HG03565 (cell line): ENCODE data around the gene GFRA1.

Experiments used
- ATAC-seq: cut with Tn5 transposase; IDR thresholded peaks from one replicate; pipeline ENCODE4 v1.9.1; 2021; ENCODE audit warnings: mild to moderate bottlenecking, moderate library complexity; ENCODE audit not compliant: unreplicated experiment

GFRA1 gene, protein sequence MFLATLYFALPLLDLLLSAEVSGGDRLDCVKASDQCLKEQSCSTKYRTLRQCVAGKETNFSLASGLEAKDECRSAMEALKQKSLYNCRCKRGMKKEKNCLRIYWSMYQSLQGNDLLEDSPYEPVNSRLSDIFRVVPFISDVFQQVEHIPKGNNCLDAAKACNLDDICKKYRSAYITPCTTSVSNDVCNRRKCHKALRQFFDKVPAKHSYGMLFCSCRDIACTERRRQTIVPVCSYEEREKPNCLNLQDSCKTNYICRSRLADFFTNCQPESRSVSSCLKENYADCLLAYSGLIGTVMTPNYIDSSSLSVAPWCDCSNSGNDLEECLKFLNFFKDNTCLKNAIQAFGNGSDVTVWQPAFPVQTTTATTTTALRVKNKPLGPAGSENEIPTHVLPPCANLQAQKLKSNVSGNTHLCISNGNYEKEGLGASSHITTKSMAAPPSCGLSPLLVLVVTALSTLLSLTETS

DNA sequence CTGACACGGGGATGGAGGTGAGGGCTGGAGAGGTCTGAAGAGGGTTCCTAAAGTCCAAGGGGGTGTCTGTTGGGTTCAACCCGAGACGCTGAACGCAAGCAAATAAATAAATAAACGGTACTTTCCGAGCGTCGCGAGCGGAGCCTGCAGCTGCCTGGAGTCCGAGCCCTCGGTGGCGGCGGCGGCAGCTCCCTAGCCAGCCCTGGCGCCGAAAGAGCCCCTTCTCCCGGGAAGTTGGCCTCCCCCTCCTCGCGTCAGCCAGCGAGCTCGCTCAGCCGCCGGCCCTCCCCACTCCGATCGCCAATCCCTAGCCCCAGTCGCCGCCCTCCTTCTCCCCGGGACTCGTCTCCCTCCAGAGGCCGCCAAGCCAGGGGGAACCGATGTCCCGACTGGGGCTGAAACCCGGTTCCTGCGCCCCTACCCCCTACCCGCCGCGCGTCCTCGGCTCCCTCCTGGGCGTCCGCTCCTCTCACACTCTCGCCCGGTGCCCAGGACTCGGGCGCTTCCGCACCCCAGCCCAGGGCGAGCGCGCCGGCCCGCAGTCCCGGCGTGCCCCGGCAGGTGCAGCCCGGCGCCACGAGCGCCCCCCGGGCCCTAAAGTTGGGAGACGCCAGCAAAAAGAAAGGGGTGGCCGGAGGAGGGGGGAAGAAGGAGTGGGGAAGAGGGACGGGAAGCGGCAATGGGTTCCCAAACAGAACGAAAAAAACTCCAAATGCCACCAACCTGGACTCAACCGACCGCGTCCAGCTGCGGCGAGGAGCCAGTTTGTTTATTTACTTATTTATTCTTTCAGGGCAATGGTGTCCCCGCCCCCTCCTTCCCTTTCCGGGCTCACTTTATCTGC is at the start of gene GFRA1:
Gene GFRA1, minus strand, starts transcription at position 767 of the 844 bp plus-strand sequence. CDS start 1,177 bp downstream, outside the sequence.
- no peak for ATAC-seq

DNA sequence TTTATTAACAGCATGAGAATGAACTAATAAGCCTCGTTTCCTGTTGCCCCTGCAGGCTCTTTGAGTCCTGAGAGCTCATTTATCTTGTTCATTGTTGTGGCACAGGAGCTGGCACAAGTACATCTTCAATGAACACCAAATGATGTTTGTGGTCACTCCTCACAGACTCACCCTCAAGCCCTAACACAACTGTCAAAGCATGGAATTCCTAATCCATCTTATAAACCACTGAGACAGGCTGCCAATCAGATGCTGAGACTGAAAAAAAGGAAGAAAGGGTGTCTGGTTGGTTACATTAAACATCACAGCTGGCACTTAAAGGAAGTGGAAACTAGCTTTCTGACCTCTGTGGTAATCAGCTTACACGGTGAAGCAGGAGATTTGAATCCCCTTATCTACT is 43.5 kb upstream of the GFRA1 start:
- ATAC-seq, result no peak

DNA sequence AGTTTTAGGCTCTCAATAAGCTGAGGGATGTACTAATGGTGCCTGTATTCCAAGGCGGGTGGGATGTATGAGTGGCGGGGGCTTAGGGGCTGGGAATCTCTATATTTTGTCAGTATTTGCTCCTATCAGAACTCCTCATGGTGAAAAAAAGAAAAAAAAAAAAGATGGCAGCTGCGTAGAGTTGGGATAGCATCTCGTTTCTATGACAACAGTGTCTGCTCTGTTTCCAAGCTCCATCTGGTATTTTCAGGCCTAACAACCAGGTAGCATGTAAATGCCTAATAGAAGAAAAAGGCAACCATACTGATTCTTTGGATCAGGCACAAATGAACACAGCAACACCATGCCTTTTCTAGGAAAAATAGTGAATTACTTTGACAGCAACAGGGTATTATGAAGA is 39.5 kb upstream of the GFRA1 start:
- ATAC-seq, result no peak

DNA sequence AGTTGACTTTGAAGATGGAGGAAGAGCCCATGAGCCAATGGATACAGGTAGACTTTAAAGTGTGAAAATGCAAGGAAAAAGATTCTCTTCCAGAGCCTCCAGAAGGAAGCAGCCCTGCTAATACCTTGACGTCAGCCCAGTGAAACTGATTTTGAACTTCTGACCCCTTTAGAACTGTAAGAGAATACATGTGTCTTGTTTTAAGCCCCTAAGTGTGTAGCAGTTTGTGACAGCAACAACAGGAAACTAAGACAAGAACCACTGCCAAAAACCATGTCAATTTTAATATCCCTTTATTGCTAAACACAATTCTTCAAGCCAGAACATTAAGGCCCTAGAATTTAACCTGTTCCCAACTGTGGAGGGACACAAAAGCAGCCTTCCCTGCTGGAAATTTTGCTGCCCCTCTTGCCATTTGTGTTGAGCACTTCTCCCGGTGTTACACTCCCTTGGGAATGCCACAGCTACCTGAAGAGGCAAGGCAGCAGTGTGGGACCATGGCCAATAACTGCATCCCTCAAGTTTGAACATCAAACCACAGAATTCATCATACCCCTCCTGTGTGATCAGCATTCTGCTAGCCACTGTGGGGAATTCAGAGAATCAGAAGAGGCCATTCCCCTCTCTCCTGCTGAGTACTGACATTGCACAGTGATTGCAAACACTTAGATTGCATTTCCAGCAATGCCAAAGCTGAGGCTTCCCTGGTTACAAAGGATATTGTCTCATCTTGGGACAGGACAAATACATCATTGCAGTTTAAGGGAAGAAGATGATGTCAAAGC is 38.9 kb upstream of the GFRA1 start:
- ATAC-seq, result no peak

DNA sequence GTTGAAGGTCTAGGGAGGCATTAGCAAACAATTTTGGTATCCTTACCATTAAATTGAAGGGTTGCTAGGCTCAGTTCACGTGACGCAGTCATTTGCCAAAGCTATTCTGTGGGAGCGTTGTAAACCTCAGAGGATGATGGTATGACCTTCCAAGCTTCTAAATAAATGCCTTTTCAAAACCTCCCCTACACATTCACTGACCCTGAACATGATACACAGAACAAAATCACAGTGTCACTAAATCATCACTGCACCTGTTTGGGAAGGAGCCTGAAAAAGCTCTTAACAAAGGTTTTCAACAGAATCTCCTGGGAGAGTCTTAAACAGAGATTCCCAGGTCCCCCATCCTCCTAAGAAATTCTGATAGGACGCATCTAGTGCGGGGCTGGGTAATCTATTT is 38.0 kb upstream of the GFRA1 start:
- ATAC-seq, result no peak

DNA sequence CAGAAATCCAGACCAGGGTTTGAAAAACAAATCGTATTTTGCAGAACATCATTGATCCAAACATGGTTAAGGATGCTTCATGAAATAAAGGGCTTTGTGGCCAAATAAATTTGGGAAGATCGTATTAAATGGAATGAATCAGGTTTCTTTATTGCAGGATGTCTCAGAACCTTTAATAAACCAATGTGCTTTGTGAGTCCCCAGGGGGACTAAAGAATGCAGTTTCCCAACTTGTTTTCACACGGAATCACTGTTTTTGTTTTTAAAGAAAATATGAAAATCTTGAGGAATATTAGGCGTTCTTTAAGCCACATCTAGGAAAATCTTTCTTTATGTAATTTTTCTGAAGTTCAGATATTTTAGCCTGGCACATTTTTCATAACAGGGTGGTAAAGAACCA is 34.4 kb upstream of the GFRA1 start:
- no peak for ATAC-seq

DNA sequence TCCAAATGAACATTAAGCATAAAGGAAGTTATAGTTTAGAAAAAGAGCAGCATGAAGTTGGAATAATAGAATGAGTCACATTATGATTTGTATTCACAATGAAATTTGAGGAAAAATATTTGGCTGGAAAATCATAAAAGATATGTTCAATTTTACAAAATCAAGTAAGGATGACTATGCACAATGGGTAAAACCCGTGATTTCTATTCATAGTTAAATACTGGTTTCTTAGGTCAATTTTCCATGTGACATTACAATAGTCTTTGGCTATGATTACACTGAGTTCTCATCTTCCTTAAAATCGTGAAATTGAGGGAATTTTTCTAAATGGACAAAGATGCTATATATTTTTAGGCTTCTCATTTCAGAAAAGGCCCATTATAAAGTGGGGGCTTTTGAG is 33.8 kb upstream of the GFRA1 start:
- no peak for ATAC-seq

DNA sequence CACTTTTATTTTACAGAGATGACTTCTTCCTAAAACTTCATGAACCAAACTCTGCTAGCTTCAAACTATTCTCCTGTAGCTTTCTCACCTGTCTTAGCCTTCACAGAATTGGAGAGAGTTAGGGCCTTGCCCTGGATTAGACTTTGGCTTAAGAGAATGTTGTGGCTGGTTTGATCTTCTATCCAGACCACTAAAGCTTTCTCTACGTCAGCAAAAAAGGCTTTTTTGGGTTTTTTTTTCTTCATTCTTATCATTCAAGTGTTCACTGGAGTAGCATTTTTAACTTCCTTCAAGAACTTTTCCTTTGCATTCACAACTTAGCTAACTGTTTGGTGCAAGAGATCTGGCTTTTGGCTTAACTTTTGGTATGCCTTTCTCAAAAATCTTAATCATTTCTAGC is 31.9 kb upstream of the GFRA1 start:
- no peak for ATAC-seq

DNA sequence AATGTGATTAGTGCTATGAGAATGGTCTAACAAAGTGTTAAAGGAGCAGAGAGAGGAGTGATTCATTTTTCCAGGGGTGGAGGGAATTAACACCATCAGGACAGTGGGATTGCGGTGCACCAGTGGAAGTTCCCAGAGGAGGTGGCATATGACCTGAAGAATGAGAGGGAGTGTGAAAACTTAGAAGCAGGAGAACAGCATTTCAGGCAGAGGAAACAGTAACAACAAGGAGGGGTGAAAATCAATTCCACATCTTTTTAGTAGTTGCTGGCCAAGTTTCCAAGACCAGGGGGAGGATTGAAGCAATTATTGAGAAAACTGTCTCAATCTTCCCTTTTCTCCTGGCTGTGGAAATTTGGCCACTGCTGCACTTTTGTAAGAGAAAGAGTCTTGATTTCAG is 27.5 kb upstream of the GFRA1 start:
- ATAC-seq, result no peak

DNA sequence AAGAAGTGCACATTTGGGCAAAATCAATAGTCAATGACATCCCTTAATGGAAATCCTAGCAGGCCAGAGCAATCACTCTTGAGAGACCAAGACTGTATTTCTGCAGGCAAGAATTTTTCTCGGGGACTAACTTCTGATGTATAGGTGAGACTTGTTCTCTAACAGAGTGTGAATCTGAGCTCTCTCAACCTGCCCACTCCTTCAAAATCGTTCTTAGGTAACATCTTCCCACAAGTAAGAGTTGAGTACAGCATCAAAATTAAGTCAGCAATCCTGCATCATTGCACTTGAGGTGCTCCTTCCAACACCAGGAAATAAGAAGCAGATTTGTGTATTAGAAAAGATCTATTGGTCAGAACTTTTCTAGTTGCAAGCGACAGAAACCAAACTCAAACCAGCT is 25.6 kb upstream of the GFRA1 start:
- ATAC-seq, result no peak

DNA sequence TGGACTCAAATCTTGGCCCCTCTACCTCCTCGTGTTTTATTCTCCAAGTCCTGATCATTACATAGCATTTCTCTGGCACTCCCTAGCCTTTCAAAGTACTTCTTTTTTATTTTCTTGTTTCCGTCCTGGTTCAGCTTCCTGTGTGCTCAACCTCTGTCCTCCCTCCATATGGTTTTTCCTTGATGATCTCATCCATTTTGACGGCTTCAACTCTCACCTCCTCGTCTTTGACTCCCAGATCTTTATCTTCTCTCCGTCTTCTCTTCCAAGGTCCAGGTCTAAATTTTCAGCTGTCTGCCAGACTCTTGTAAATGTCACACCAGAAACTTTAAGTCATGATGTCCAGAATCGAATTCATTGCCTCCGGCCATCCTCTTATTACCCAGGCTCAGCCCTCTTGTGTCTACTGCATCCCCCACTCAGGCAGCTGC is 23.3 kb upstream of the GFRA1 start:
- no peak for ATAC-seq

DNA sequence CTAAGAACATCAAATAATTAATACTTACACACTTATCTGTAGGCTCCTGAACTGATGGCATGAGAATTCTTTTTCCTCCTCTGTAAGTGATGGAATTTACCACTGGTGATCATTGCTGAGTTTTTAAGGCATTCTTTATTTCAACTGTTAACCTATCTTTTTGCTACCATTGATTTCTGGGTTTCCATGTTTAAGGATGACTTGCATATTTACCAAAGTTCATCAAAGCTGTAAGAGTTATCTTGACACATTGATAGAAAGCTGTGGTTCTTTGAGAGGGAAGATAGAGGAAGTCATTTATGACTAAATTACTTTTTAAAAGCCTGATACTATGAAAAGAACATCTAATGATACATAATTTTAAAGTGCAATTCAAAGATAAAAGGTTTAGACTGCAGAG is 19.5 kb upstream of the GFRA1 start:
- ATAC-seq, result no peak

DNA sequence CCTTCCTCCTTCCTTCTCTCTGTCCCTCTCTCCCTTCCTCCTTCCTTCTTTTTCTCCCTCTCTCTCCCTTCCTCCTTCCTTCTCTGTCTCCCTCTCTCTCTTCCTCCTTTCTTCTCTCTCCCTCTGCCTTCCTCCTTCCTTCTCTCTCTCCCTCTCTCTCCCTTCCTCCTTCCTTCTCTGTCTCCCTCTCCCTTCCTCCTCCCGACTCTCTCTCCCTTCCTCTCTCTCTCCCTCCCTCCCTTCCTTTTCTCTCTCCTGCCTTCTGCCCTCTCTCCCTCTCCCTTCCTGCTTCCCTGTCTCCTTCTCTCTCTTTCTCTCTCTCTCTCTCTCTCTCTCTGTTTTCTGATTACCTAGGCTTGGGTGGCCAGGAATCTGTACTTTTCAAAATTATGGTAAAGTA is 16.6 kb upstream of the GFRA1 start:
- ATAC-seq, result no peak

DNA sequence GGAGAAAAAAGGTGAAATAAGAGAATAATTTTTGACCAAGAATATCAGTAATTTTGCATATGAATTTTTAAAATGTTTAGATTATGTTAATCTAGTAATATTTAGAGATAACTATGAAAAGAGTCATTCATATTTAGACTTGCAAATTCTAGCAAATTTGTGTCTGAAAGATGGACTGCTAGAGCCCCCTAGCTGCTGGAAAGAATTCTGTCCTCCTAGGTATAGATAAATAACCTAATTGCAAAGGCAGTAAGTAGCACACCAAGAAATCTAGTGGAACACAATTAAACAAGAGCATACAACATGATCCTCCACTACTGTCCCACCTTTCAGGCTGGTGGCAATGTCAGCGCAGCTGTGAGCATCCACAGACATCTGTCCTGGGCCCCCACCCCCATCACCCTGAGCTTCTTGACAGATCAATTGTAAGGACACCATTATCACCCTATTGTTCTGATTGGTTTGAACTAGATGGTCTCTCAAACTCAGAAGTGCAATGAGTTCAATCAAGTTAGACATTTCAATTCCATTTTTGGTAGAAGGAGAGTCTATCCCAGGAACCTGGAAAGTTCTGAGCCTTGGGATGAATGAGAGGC is 15.0 kb upstream of the GFRA1 start:
- no peak for ATAC-seq

DNA sequence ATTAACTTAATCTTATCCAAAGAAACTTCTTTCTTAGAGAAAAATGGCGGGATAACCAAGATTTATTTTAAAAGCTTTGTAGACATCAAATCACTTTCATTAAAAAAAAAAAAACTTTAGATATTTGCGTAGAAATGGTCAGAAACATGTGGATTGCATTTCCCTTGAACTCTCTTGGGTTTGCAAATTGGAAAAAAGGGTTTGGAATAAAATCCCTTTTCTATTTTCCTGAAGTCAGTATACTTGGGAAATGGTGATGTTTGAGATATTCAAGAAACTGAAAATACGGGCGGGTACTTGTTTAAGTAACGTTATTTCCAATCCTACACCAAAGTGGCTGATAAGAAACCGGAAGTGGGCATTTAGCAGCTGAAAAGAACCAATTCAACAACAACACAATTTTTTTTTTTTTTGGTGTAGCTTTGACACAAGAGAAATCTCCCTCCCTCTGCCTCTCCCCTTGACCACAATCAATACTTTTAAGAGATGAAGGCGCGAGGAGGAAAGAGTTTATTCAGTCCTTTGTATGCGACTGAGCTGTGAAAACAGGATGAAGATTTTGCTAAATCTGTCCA is 13.7 kb upstream of the GFRA1 start:
- no peak for ATAC-seq

DNA sequence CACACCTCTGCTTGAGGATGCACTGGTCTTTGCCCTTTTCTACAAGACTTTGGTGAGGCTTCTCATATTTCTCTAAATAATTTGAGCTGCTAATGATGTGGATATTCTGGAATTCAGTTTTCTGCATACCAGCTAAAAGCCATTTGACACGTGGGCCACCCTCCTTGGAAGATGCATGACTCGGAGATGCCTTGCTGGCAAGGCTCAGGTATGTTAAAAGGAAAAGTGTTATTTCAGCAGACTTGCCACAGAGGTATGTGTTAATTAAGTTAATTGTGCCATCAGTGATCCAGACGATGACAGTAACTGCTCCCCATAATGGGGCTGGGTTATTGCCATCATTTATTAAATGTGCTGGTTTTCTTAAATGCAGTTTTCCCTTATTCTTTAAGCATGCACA is 8.8 kb upstream of the GFRA1 start:
- no peak for ATAC-seq

DNA sequence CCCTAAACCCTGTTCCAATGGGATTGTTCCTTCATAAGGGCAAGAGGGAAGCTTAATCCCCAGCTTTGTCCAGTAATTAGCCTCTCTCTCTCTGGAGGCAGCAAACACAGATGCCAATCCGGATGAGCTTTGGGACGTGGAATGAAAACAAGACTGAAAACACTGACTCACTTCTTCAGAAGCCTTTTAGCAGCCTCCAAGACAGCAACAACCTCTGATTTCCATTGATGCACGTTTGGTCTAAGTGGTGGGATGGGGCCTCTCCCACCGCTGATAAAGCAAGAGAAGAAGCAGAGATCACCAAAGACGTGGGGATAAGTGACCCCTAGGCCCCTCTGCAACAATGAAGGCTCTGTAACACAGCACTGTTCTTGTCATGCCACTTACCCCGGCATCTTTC is 5.8 kb upstream of the GFRA1 start:
- ATAC-seq, result no peak

DNA sequence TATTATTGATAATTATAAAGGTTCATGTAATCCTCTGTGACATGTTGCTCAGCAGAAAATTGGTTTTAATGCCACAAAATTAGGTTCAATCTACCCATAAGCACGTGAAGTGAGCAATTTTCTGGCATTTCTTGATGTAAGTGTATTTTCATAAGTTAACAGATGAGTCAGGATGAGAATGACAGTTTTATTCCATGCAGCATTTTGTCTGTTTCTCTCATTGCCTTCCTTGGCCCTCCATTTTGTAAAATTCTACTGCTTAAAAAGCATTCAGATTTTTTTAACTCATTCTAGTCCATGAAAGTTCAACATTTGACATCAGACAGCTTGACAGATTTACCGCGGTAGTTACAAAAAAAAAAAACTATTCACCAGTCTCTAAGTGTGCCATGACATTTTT is 4.0 kb upstream of the GFRA1 start:
- ATAC-seq, result no peak

DNA sequence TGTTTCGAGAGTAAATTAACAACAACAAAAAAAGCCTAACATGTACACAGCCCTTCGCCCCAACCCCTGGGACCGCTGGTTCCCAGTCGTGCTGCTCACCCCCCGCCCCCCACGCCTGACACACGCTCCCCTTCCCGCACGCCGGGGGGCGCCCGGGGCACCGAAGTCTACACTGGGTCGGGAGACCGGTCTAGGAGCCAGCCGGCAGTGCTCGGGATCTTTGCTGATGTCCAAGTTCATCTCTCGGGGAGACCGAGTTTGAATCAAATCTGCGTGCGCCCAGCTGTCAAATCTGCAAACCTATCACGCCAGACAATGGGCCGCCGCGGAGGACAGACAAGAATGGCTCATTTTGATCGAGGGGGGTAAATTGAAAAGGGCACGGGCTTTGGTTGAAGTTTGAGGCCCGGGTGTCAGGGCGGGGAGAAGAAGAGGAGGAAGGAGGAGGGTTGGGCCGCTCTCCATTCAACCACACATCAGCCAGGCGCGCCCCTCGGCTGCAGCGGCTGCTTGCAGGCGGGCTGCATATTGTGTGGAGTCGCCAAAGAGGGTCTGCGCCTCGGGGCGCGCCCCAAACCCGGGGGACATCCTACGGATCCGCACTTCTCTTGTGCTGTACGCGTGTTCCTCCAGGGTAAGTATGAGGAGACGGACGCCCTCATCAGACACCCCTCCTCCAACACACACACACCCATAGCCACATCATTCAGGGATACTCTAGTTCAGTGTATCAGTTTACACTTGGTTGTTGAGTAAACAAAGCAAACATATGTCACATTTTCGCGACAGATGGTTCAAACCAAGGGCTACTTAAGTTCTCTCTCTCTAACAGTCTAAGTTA is 1.3 kb upstream of the GFRA1 start:
- ATAC-seq, result no peak
